GM08714 (cell line): Measurements from ENCODE around the gene GNAZ.

Experiments
- H3K4me3 ChIP-seq: fragments of 200-500 bp; sonication (Bioruptor generic); 2 replicates; pipeline ENCODE4 v1.5.1; 2014; ENCODE audit warnings: mild to moderate bottlenecking, low read length, inconsistent platforms
- ZNF274 ChIP-seq: IDR thresholded peaks from 2 replicates; pipeline ENCODE4 v1.6.1; 2012; ENCODE audit warnings: mild to moderate bottlenecking, low read depth, low read length

GNAZ gene

DNA sequence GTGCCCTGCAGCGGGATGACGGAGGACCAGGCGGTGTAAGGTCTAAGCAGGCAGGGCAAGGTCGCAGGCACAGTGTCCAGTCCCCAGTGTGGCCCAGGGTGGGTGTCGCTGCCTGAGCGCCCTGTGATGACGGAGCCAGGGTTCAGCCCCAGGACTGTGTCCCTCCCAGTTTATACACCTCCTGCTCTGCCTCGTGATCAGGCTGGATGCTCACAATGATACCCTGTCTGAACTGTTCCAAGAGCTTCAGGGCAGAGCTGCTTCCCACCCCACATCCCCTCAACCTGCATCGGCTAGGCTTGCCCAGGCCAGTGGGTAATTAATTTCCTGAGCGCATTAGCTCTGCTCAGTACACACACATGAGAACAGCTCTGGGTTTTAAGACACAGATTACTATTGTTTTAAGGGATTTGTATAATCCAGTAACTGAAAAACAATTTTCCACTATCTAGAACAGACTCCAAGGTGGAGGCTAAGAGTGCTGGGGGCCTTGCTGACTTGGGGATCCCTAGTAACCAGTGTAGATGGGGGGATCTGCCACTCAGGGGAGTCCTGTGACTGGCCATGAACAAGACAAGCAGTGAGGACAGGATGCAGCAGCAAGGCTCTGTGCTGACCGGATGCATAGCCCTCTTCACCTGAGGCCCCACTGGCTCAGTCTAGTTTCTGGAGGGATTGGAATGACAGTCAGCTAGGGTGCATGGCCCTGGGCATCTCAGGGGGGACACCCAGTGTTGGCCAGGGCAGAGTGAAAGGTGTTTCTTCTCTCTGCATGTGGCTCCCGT, 34.1 kb downstream of the GNAZ start:
- no peak for TF ChIP-seq ZNF274
- no peak overlapping the region for H3K4me3 ChIP-seq

DNA sequence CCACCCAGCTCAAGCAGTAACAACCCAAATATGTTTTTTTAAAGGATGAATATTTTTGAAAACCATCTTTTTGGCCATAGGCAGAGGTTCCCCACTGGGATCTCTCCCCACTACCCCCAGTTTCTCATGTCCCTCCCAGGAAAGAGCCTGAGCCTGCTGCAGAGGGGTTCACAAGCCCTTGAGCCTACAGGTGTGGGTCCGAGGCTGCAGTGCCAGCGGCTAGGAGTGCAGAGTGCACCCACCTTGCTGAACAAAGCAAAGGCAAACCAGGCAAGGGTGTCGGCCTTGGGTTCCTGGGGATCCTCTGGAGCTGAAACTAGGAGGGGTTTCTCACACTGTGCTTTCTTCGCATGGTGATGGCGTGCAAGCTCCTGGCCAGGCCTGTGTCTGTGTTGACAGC, 35.0 kb downstream of the GNAZ start:
- TF ChIP-seq ZNF274: no peak
- H3K4me3 ChIP-seq: no peak overlapping the region

DNA sequence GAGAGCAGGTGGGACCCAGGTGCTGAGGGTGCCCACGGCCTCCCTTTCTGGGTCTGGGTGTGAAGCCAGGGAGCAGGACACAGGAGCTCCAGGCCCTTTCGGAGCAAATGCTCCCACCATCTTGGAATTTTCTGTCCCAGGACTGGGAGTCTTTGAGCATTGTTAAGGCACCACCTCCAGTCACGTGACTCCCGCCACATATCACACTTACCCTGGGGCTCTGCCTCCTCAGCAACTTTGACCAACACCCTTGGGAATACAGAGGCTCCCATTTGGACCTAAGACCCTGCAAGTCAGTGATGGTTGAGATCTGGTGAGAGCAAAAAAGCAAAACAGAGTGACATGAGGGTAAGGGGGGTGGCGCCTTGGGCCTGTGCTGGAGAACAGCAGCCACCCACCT, 35.6 kb downstream of the GNAZ start:
- no peak for TF ChIP-seq ZNF274
- no peak overlapping the region for H3K4me3 ChIP-seq

DNA sequence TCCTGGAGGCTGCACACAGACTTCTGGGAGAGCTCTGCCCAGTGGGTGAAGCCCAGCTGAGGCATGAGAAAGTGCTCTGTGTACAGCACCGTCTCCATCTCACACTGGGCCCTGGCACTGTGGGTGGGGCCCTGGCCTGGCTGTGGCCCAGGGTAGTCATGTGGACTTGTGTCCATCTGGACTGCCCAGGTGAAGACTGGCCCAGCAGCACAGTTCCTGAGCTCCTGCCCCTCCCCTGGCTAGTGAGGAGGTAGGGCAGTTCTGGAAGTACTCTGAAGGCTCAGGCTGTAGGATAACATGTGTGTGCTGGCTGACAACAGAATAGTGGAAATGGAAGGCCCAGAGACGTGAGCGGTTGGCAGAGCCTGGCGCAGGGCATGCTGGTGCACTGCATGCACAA, 36.0 kb downstream of the GNAZ start:
- no peak overlapping the region for H3K4me3 ChIP-seq
- TF ChIP-seq ZNF274: no peak

DNA sequence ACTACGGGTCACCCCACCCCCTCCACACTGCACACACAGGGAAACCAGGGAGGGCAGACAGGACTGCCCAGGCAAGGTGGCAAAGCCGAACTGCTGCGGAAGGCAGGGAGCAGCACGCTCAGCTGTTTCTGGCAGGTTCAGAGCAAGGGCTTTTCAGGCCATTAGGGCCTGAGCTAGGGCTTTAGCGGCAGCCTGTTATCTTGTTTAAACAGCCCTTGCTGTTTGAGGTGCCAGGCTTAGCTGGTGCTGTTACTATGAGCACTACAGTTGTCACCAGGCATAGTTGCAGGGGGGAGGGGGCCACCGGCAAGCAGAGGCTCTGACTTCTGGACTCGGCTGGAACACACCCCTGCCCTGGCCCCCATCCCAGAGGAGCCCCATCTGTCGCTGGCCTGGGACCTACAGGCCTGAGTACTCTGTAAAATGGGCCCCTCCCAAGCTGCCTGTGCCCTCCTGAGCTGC, 36.6 kb downstream of the GNAZ start:
- H3K4me3 ChIP-seq: no peak overlapping the region
- TF ChIP-seq ZNF274: no peak

DNA sequence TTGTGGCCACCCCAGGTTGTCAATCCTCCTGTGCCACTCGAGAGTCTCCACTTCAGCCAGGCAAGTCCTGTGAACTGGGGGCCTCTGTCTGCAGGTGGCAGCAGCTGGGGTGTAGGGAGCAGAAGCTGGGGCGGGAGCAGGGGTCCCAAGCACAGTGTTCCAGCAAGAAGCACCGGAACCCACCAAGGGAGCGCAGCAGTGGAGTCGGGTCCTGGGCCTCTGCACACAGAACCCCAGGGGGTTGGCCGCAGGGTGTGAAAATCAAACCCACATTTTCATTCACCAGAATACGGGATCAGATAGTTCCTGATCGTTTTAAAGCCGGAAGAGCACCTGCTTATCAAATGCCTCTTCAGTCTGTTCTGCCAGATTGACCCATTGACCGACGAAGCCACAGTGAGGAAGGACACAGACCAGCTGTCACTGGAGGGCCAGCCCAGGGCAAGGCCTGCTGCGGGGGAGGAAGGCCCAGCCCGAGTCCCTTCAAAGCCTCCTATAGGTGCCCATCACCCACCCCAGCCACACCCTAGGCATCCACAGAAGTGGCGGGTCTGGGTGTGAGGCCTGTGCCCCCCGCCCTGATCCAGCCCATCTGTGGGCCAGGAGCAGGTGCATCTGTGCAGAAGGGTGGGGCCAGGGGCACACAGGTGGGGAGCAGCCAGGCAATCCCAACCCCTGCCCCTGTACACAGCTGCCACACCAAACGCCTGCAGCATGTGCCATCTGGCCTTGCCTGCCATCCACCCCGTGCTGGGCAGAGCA, 37.3 kb downstream of the GNAZ start:
- no peak overlapping the region for H3K4me3 ChIP-seq
- TF ChIP-seq ZNF274: no peak

DNA sequence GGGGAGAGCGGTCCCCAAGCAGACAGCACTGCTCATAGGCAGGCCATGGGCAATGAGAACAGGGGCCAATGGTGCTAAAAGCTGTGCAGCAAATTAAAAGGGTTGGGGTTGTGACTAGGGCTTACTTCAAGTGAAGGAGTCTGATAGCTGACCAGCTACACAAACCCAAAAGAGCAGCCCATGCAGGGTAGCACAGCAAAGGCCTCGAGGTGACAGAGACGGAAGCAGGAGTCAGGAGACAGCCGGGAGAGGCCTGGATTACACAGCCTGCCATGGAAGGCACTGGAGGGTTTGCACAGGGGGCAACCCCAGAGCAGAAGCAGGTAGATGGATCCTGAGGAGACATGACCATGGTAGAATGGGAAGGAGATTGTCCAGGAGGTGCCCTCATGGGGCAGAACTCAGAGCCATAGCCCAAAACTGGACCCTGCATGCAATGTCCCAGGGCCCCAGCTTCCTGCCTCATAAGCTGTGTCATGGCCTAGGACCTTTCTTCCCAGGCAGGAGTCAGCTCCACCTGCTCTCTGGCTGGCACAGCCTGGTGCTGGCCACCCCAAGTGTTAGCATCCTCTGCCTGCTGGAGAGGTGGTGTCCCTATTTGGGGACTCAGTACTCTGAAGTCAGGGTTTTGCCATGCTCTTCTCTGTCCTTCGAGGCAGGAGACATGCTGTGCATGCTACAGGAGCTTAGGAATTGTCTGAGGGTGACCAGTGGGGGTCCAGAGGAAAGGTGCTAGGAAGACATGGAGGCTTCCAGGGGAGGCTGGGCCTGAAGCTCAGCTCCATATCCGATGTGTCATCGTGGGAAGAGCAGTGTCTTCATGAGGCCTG, 38.1 kb downstream of the GNAZ start:
- H3K4me3 ChIP-seq: no peak overlapping the region
- no peak for TF ChIP-seq ZNF274

DNA sequence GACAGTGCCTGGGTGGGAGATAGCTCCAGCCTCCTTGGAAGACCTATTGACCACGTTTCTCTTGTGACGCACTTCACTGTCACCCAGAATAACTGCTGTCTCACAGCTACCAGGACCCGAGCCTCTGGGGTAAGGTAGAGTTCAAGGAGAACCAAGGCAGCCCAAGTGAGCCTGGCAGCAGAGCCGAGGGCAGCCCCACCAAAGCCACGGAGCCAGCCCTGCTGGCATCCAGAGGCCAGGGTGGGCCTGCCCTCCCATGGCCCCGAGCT, 38.7 kb downstream of the GNAZ start:
- H3K4me3 ChIP-seq: no peak overlapping the region
- no peak for TF ChIP-seq ZNF274

DNA sequence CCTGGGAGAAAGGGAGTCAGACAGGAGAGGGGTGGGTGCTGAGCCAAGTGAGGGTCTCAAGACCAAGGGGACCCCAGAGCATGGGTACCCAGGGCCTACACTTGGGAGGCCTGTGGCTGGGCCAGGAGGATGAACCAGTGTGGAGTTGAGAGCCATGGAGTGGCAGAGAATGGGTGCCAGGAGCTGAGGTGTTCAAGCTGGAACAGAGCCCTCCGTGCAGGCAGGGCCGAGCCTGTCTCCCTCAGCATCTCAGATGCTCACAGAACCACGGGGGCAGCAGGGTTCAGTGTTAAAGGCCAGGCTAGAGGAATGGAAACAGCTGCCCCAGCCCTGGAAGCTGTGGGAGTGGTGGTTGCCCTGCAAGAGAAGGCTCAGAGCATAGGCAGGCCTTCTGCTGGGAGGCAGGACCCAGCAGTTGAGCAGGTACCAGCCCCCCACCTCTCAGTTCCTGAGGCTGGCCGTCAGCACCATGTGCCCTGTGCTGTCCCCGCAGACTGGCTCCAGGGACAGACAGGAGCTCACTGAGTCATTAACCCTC, 39.2 kb downstream of the GNAZ start:
- H3K4me3 ChIP-seq: no peak overlapping the region
- TF ChIP-seq ZNF274: no peak

DNA sequence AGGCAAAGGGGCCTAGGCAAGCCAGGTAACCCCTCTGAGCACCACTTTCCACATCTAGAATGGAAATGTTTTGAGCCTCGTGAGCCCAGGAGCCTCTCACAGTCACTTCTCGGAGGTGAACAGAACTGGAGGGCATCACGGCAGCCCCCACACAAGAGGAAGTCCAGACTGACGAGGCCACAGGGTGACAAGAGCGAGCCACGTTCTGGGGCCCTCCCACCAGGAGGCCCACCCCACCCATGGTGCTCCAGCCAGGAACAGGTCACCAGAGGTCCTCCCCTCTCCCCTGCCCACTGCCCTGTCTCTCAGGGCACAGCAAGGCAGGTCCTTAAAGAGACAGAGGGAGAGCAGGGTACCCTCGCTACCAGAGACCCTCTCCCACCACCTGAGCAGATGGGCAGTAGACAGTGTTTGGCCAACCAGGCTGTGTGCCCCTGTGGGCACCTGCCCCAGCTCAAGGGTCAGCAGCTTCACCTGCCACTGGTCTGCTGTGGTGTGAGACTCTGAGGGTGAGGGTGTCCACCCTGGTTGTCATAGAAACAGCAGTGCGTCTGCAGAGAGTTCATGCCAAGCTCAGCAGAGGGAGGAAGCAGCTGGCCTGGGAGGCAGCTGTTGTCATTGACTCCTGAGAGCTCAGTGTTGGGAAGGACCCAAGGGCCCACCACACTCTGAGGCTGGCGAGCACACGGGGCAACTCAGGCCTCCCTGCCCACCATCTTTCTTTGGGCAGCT, 40.0 kb downstream of the GNAZ start:
- no peak for TF ChIP-seq ZNF274

DNA sequence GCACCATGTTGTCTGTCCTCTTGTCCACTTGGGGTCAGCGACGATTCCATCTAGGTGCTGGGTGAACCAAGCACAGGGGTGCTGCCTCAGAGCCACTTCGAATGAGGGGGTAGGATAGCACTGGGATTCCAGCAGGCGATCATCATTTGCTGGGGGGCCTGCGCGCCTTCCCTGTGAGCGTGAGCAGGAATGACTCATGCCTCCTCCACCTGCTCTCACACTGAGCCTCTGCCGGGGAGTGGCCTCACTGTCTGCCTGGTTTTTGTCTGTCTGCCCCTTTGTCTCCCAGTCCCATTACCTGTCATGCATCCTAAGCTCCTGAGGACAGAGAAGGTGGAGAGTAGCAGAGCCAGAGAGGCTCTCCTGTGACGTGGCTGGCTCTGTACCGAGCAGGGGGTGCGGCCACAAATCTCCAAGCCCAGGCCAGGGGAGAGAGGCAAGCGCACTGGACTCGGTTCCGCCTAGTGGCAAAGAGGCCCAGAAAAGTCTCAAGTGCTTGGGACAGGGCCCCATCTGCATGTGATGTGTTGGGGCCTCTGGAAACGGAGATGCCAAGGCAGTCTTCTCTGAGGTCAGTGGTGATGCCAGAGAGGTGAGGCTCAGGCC, 40.7 kb downstream of the GNAZ start:
- TF ChIP-seq ZNF274: no peak
- no peak overlapping the region for H3K4me3 ChIP-seq

More for the DNA sequence above, 40.0 kb downstream of the GNAZ start:
- H3K4me3 ChIP-seq: no peak overlapping the region

DNA sequence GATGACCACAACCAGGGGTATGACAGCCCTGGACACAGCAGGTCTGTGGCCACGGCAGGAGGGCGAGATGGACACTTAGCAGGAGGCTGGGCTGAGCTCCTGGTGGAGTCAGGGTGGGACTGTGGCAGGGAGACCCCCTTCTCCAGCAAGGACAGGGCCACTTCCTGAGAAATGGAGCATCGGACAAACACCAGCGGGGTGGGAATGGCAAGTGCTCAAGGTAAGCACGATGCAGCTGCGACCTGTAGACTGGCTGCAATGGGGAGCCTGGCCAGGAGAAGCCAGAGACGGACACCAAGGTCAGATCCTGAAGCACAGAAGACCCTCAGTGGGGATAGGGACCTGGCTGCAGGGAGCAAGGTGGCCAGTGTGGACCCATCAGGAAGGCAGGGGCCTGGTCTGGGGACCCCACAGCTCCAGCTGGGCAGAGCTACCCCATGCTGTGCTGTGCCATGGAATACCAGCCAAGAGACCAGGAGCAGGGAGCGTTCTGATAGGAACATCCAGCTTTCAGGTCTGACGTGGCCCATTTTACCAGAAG, 42.2 kb downstream of the GNAZ start:
- no peak overlapping the region for H3K4me3 ChIP-seq
- no peak for TF ChIP-seq ZNF274
